Endothelial cell (in vitro differentiated cells): ENCODE measurements around the gene TRPV2. TPM values are rescaled to one million over a fixed set of nuclear protein-coding genes. Genes with fewer than 3 reads are reported as not detected.

Source experiments
- DNase-seq: peaks from one replicate; pipeline ENCODE4 v3.0.0; 2021; ENCODE audit warnings: low spot score
- H3K27ac Mint-ChIP-seq: one replicate; pipeline ENCODE4 v1.8.0; 2021; ENCODE audit warnings: mixed read lengths, inconsistent platforms; ENCODE audit not compliant: unreplicated experiment
- H3K27me3 Mint-ChIP-seq: one replicate; pipeline ENCODE4 v1.8.0; 2021; ENCODE audit warnings: mild to moderate bottlenecking, moderate library complexity, mixed read lengths, inconsistent platforms; ENCODE audit not compliant: unreplicated experiment
- H3K36me3 Mint-ChIP-seq: one replicate; pipeline ENCODE4 v1.8.0; 2021; ENCODE audit warnings: mild to moderate bottlenecking, low read depth, mixed read lengths, inconsistent platforms; ENCODE audit not compliant: unreplicated experiment
- H3K4me1 Mint-ChIP-seq: one replicate; pipeline ENCODE4 v1.8.0; 2021; ENCODE audit warnings: mild to moderate bottlenecking, mixed read lengths, inconsistent platforms; ENCODE audit not compliant: unreplicated experiment
- H3K4me3 Mint-ChIP-seq: one replicate; pipeline ENCODE4 v1.8.0; 2021; ENCODE audit warnings: mild to moderate bottlenecking, mixed read lengths, inconsistent platforms; ENCODE audit not compliant: unreplicated experiment
- H3K9me3 Mint-ChIP-seq: one replicate; pipeline ENCODE4 v1.8.0; 2021; ENCODE audit warnings: mixed read lengths, inconsistent platforms; ENCODE audit not compliant: unreplicated experiment
- total RNA-seq: library from RNA; stranded (reverse); fragmentation: NEBNext Ultra II Directional; extraction: Animal tissue kit (Norgen Biotek cat#: 25700); gene quantifications from one replicate; pipeline ENCODE4 v1.2.1, GENCODE V29; 2021; ENCODE audit not compliant: unreplicated experiment
- TF ChIP-seq, protein P1 (sequence below): fragments of 200-600 bp; sonication (generic); IDR thresholded peaks from one replicate; pipeline ENCODE4 v1.5.0; 2021; ENCODE audit warnings: antibody characterized with exemption; ENCODE audit not compliant: unreplicated experiment

Gene TRPV2
- total RNA-seq, 1 donor from 2014 or later, result 4.8 TPM

DNA sequence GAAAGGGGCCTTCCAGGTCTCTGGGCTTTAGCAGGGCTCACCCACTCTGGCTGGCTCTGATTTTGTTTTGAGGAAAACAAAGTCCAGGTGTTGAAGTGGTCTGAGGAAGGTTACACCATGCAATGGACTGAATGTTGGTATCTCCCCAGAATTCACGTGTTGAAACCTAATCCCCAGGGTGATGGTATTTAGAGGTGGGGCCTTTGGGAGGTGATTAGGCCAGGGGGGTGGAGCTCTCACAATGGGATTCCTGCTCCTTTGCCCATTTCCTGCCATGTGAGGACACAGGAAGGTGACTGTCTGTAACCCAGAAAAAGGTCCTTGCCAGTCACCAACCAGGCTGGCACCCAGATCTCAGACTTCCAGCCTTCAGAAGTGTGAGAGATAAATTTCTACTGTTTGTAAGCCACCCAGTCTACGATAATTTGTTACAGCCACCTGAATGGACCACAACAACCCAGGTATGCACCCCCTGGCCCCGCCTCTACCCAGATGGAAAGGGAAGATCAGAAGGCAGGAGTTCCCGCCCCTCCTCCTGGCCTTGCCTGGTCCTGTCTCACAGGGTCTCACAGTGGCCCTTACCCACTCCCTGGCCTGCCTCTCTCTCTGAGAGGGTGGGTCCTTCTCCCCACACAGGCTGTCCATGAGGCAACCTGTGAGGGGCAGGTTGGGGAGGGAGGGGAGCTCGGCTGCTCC lies 44.6 kb downstream of the TRPV2 start:
- H3K36me3 Mint-ChIP-seq, result no peaks in the 10 kb centered on the region
- H3K9me3 Mint-ChIP-seq, result no peaks in the 10 kb centered on the region
- H3K4me1 Mint-ChIP-seq, result peaks cover 22% of the 10 kb centered on the region
- no peak for DNase-seq
- TF ChIP-seq, protein P1, sequence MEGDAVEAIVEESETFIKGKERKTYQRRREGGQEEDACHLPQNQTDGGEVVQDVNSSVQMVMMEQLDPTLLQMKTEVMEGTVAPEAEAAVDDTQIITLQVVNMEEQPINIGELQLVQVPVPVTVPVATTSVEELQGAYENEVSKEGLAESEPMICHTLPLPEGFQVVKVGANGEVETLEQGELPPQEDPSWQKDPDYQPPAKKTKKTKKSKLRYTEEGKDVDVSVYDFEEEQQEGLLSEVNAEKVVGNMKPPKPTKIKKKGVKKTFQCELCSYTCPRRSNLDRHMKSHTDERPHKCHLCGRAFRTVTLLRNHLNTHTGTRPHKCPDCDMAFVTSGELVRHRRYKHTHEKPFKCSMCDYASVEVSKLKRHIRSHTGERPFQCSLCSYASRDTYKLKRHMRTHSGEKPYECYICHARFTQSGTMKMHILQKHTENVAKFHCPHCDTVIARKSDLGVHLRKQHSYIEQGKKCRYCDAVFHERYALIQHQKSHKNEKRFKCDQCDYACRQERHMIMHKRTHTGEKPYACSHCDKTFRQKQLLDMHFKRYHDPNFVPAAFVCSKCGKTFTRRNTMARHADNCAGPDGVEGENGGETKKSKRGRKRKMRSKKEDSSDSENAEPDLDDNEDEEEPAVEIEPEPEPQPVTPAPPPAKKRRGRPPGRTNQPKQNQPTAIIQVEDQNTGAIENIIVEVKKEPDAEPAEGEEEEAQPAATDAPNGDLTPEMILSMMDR, result no peak
- peak overlapping the region; percentile 24 for H3K27ac Mint-ChIP-seq
- H3K27me3 Mint-ChIP-seq, result peaks cover 8% of the 10 kb centered on the region
- no peak overlapping the region for H3K4me3 Mint-ChIP-seq

DNA sequence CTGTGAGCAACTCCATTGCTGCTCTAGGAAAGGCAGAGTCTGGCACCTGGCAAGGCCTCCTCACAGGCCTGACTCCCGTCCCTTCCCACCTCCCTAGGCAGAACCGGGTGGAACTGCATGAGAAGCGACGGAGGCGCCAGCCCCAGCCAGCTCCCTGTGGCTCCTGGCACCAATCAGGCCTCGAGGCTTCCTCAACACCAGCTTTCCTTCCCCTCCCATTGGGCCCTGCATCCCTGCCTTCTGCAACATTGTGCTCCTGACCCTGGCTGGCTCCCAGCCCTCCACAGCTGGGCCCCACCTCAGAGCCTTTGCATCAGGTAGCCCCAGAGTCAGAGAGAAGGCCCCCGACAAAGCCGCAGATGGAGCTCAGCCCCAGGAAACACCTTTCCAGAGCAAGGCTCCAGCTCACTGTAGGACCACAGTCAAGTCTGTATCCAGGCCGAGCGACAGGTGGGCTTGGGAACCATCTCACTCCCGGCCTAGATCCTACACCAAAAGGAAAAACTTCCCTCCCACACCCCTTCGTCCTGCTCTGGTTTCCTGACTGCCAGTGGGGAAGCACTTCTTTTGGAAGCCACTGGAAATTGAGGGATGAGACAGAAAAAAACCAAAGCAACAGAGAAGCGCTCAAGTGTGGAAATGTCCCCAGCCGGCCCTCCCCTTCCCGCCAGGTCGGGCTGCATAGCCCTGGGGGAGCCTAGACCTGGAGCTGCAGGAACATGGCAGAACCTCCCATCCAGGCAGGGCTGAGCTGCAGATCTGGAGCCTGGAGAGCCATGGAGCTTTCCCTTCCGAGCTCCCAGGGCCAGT lies 45.6 kb downstream of the TRPV2 start:
- Mint-ChIP-seq H3K36me3 (no peaks in the 10 kb centered on the region), H3K27ac (no peak overlapping the region), H3K9me3 (no peaks in the 10 kb centered on the region), H3K4me3 (no peak overlapping the region), H3K27me3 (peaks cover 7% of the 10 kb centered on the region), H3K4me1 (peaks cover 22% of the 10 kb centered on the region)
- TF ChIP-seq, protein P1, result no peak
- no peak for DNase-seq

DNA sequence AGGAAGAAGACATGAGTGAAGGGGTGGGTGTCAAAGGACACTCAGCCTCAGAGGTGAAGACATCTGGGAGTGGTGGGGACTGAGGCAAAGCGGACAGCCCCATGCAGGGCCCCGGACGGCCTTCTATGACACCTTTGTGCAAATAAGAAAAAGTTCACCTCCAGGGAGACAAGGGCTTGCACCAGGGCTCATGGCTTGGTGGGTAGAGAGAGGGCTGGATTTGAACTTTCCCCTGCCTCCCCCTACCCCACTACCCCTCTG lies 46.2 kb downstream of the TRPV2 start:
- DNase-seq, result no peak
- no peaks in the 10 kb centered on the region for H3K9me3 Mint-ChIP-seq
- no peaks in the 10 kb centered on the region for H3K36me3 Mint-ChIP-seq
- no peak overlapping the region for H3K4me3 Mint-ChIP-seq
- no peak overlapping the region for H3K27ac Mint-ChIP-seq
- TF ChIP-seq, protein P1, result no peak
- peaks cover 22% of the 10 kb centered on the region for H3K4me1 Mint-ChIP-seq
- peaks cover 7% of the 10 kb centered on the region for H3K27me3 Mint-ChIP-seq

DNA sequence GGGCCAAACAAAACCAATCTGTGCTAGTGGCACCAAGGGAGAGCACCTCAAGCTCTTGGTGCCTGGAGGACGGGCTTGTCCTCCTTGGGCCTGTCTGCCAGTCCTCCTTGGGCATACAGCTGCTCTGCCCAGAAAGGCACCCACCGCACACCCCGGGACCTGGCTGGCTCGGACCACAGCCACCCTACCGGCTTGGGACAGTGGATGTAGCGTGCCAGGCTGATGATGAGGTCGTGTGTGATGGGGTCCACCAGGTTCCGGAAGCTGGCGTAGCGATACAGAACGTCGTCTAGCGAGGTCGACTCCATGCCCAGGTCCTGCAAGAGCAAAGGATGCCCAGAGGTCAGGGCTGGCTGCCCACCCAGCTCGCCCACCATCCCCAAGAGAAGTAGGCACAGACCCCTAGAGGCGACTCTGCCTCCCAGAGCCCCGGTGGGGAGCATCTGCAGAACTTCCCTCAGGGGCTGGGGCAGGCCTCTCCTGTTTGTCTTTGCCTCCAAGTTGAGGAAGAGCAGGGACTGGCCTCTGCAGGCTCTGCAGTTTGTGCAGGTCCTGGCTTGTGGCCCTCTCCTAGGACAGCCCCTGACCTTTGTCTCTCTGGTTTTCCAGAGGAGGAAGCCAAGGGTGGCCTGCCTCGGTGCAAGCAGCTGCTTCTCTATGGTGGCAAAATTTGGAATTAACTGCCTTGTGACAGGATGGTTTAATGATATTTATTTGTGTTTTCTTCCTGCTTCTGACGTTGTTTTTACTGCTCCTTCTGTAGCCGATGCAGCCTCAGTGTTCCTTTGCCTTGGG lies 46.9 kb downstream of the TRPV2 start:
- Mint-ChIP-seq H3K4me1 (peaks cover 22% of the 10 kb centered on the region), H3K4me3 (no peak overlapping the region), H3K27me3 (peaks cover 10% of the 10 kb centered on the region), H3K9me3 (no peaks in the 10 kb centered on the region), H3K27ac (no peak overlapping the region), H3K36me3 (no peaks in the 10 kb centered on the region)
- TF ChIP-seq, protein P1, result no peak
- no peak for DNase-seq
